ENCODE data around the gene TGM1.
"Not testable (repeated sequence)": the region's sequence is repeated elsewhere in the genome, so short reads cannot be mapped to it uniquely, and the experiment has no call there.

The TGM1 gene

GRCh38 chr14:24219080-24219479 is 43.9 kb downstream of the TGM1 start:
- H3K9me3 Mint-ChIP-seq, result no peaks in the 10 kb centered on the region
- H3K36me3 Mint-ChIP-seq (ENCODE audit: insufficient read depth), result peaks cover 22% of the 10 kb centered on the region
- ATAC-seq (replicated peaks), result no peak
- H3K4me3 Mint-ChIP-seq, result no peak overlapping the region
- no peak for DNase-seq
- peaks cover 20% of the 10 kb centered on the region in 2 donors for H3K4me1 Mint-ChIP-seq (ENCODE audit: low read depth in 2 of 2)
- peak overlapping the region in 1 of 2 donors; percentile 70 for H3K27ac Mint-ChIP-seq
- H3K27me3 Mint-ChIP-seq, result no peaks in the 10 kb centered on the region

- Mint-ChIP-seq H3K4me1 (ENCODE audit: low read depth in 2 of 2) (peaks cover 29 to 30% of the 10 kb centered on the region in 2 donors), H3K27ac (peak overlapping the region; percentile 97 to 99), H3K4me3 (peak overlapping the region in 1 of 2 donors; percentile 94), H3K36me3 (ENCODE audit: insufficient read depth) (peaks cover 40% of the 10 kb centered on the region)
- not testable (repeated sequence) for ATAC-seq (replicated peaks); H3K27me3 Mint-ChIP-seq; H3K9me3 Mint-ChIP-seq; DNase-seq
These were observed 46.1 kb downstream of the TGM1 start for GRCh38 chr14:24216876-24217275.

GRCh38 chr14:24216345-24216699 is 46.7 kb downstream of the TGM1 start:
- Mint-ChIP-seq H3K27me3 (no peaks in the 10 kb centered on the region), H3K4me1 (ENCODE audit: low read depth in 2 of 2) (peaks cover 34% of the 10 kb centered on the region in 2 donors), H3K4me3 (peak overlapping the region; percentile 90 to 94), H3K9me3 (no peaks in the 10 kb centered on the region), H3K36me3 (ENCODE audit: insufficient read depth) (peaks cover 40% of the 10 kb centered on the region), H3K27ac (peak overlapping the region; percentile 97 to 99)
- DNase-seq (no peak), ATAC-seq (replicated peaks) (no peak)

- Mint-ChIP-seq H3K27me3 (no peaks in the 10 kb centered on the region), H3K36me3 (ENCODE audit: insufficient read depth) (peaks cover 45% of the 10 kb centered on the region), H3K9me3 (no peaks in the 10 kb centered on the region), H3K27ac (peak within 1 kb of the TSS; percentile 97 to 99), H3K4me1 (ENCODE audit: low read depth in 2 of 2) (peaks cover 35 to 36% of the 10 kb centered on the region in 2 donors), H3K4me3 (peak within 1 kb of the TSS; percentile 90 to 94)
- DNase-seq (peak; percentile 85 to 86 (median 86)), ATAC-seq (replicated peaks) (peak; percentile 67)
These were observed 47.3 kb downstream of the TGM1 start, which contains the start of gene MDP1 for GRCh38 chr14:24215495-24216344. MDP1 (minus strand) TSS chr14:24216066; CDS start chr14:24215955, 111 bp downstream.

GRCh38 chr14:24213866-24214662 is 48.9 kb downstream of the TGM1 start:
- Mint-ChIP-seq H3K9me3 (no peaks in the 10 kb centered on the region), H3K27me3 (no peaks in the 10 kb centered on the region), H3K4me1 (ENCODE audit: low read depth in 2 of 2) (peaks cover 34 to 41% of the 10 kb centered on the region in 2 donors), H3K36me3 (ENCODE audit: insufficient read depth) (peaks cover 56% of the 10 kb centered on the region), H3K27ac (peak overlapping the region; percentile 97 to 99), H3K4me3 (peak overlapping the region; percentile 88 to 89)
- ATAC-seq (replicated peaks) (no peak), DNase-seq (no peak)

- Mint-ChIP-seq H3K4me3 (peak within 1 kb of the TSS; percentile 88 to 89), H3K27ac (peak within 1 kb of the TSS; percentile 97 to 99), H3K36me3 (ENCODE audit: insufficient read depth) (peaks cover 63% of the 10 kb centered on the region), H3K27me3 (no peaks in the 10 kb centered on the region), H3K4me1 (ENCODE audit: low read depth in 2 of 2) (peaks cover 34 to 41% of the 10 kb centered on the region in 2 donors), H3K9me3 (no peaks in the 10 kb centered on the region)
- ATAC-seq (replicated peaks), result peak; percentile 75
- DNase-seq, result peak; percentile 94 to 97 (median 94)
These were observed 49.8 kb downstream of the TGM1 start, which contains the start of gene CHMP4A for GRCh38 chr14:24212924-24213865. CHMP4A (minus strand) TSS chr14:24213488; CDS start chr14:24213439, 49 bp downstream.

- H3K27ac Mint-ChIP-seq, result peak overlapping the region in 1 of 2 donors; percentile 97
- ATAC-seq (replicated peaks) (no peak), DNase-seq (no peak)
- no peaks in the 10 kb centered on the region for H3K9me3 Mint-ChIP-seq
- H3K36me3 Mint-ChIP-seq (ENCODE audit: insufficient read depth), result peaks cover 75% of the 10 kb centered on the region
- peaks cover 50 to 53% of the 10 kb centered on the region in 2 donors for H3K4me1 Mint-ChIP-seq (ENCODE audit: low read depth in 2 of 2)
- H3K4me3 Mint-ChIP-seq, result peak overlapping the region in 1 of 2 donors; percentile 88
- H3K27me3 Mint-ChIP-seq, result no peaks in the 10 kb centered on the region
These were observed 51.7 kb downstream of the TGM1 start for GRCh38 chr14:24211311-24211710.

- Mint-ChIP-seq H3K36me3 (ENCODE audit: insufficient read depth) (peaks cover 67% of the 10 kb centered on the region), H3K9me3 (peaks cover 2 to 5% of the 10 kb centered on the region in 2 donors), H3K4me1 (ENCODE audit: low read depth in 2 of 2) (peaks cover 33 to 40% of the 10 kb centered on the region in 2 donors), H3K27ac (peak overlapping the region; percentile 93 to 95), H3K27me3 (no peaks in the 10 kb centered on the region), H3K4me3 (no peak overlapping the region)
- DNase-seq (no peak), ATAC-seq (replicated peaks) (no peak)
These were observed 55.4 kb downstream of the TGM1 start for GRCh38 chr14:24207625-24208024.

- peak in 2 of 3 experiments; percentile 20 to 23 for DNase-seq
- peaks cover 62% of the 10 kb centered on the region for H3K36me3 Mint-ChIP-seq (ENCODE audit: insufficient read depth)
- peak; percentile 91 for ATAC-seq (replicated peaks)
- H3K27ac Mint-ChIP-seq, result peak overlapping the region; percentile 93 to 95
- H3K9me3 Mint-ChIP-seq, result peaks cover 2 to 5% of the 10 kb centered on the region in 2 donors
- no peaks in the 10 kb centered on the region for H3K27me3 Mint-ChIP-seq
- peak overlapping the region; percentile 22 to 46 for H3K4me3 Mint-ChIP-seq
- peaks cover 32 to 36% of the 10 kb centered on the region in 2 donors for H3K4me1 Mint-ChIP-seq (ENCODE audit: low read depth in 2 of 2)
These were observed 55.8 kb downstream of the TGM1 start for GRCh38 chr14:24207104-24207551.

GRCh38 chr14:24206260-24207103 is 56.5 kb downstream of the TGM1 start:
- H3K36me3 Mint-ChIP-seq (ENCODE audit: insufficient read depth), result peaks cover 60% of the 10 kb centered on the region
- ATAC-seq (replicated peaks) (no peak), DNase-seq (no peak)
- peak overlapping the region in 1 of 2 donors; percentile 46 for H3K4me3 Mint-ChIP-seq
- H3K9me3 Mint-ChIP-seq, result peaks cover 2 to 5% of the 10 kb centered on the region in 2 donors
- peaks cover 29 to 33% of the 10 kb centered on the region in 2 donors for H3K4me1 Mint-ChIP-seq (ENCODE audit: low read depth in 2 of 2)
- H3K27ac Mint-ChIP-seq, result peak overlapping the region; percentile 93 to 95
- no peaks in the 10 kb centered on the region for H3K27me3 Mint-ChIP-seq

- ATAC-seq (replicated peaks) (no peak), DNase-seq (no peak)
- peaks cover 49% of the 10 kb centered on the region for H3K36me3 Mint-ChIP-seq (ENCODE audit: insufficient read depth)
- H3K9me3 Mint-ChIP-seq, result peaks cover 2 to 5% of the 10 kb centered on the region in 2 donors
- H3K4me1 Mint-ChIP-seq (ENCODE audit: low read depth in 2 of 2), result peaks cover 21 to 26% of the 10 kb centered on the region in 2 donors
- H3K27ac Mint-ChIP-seq, result no peak overlapping the region
- no peak overlapping the region for H3K4me3 Mint-ChIP-seq
- H3K27me3 Mint-ChIP-seq, result no peaks in the 10 kb centered on the region
These were observed 58.5 kb downstream of the TGM1 start for GRCh38 chr14:24204163-24205146.
